Gastrocnemius medialis (tissue), 4 donors: ENCODE data around the gene CEACAM19. TPM values are rescaled to one million over a fixed set of nuclear protein-coding genes. Genes with fewer than 3 reads are reported as not detected.
A peak's percentile ranks its signal among the peaks of the same experiment; 100 is the strongest.

Source experiments
- ATAC-seq, 2 donors: fragments of 150-250 bp; one replicate each; pipeline ENCODE4 v1.9.1; 2016
- DNase-seq, 2 donors: peaks; one replicate each; pipeline ENCODE4 v3.0.0-alpha.2; 2019
- H3K27ac ChIP-seq, 4 donors: fragments of 200-600 bp; sonication (generic); 1 replicate in 1 of 4; 2 replicates in 3 of 4; pipeline ENCODE4 v1.5.1; 2016 to 2018; ENCODE audit warnings: mild to moderate bottlenecking in 2 of 4, moderate library complexity in 1 of 4
- H3K27me3 ChIP-seq, 3 donors: fragments of 200-600 bp; sonication (generic) in 2 of 3; 1 replicate in 1 of 3; 2 replicates in 2 of 3; pipeline versions ENCODE4 v1.5.1 to v1.6.0; 2016 to 2019; ENCODE audit warnings: mild to moderate bottlenecking in 1 of 3, moderate library complexity in 1 of 3
- H3K36me3 ChIP-seq, 2 donors: fragments of 200-600 bp; sonication (generic) in 1 of 2; one replicate each; pipeline ENCODE4 v1.5.1; 2017 to 2018
- H3K4me1 ChIP-seq, 2 donors: fragments of 200-600 bp; sonication (generic) in 1 of 2; one replicate each; pipeline ENCODE4 v1.5.1; 2016 to 2017; ENCODE audit warnings: mild to moderate bottlenecking in 2 of 2
- H3K4me3 ChIP-seq, 4 donors: fragments of 200-600 bp; sonication (generic) in 3 of 4; 1 replicate in 1 of 4; 2 replicates in 3 of 4; pipeline ENCODE4 v1.5.1; 2016 to 2019; ENCODE audit warnings: mild to moderate bottlenecking in 2 of 4
- H3K9me3 ChIP-seq, 3 donors: fragments of 200-600 bp; sonication (generic) in 2 of 3; 1 replicate in 1 of 3; 2 replicates in 2 of 3; pipeline ENCODE4 v1.5.1; 2016 to 2019
- CTCF ChIP-seq, 5 experiments: fragments of 450-650 bp in 3 of 5; fragments of 200-600 bp in 2 of 5; sonication (generic) in 2 of 5; IDR thresholded peaks in 4 of 5; conservative IDR thresholded peaks in 1 of 5; 1 replicate in 4 of 5; 2 replicates in 1 of 5; pipeline ENCODE4 v1.5.1; 2016 to 2019; ENCODE audit warnings: antibody characterized with exemption in 5 of 5, mild to moderate bottlenecking in 3 of 5, moderate library complexity in 3 of 5
- POLR2A ChIP-seq, 2 donors: fragments of 450-650 bp; IDR thresholded peaks; one replicate each; pipeline ENCODE4 v1.6.1; 2017; ENCODE audit warnings: antibody characterized with exemption in 2 of 2, mild to moderate bottlenecking in 2 of 2, moderate library complexity in 2 of 2
- in situ Hi-C, 4 donors: fragments of 200-750 bp; cut with MboI; loops; one replicate each; pipeline versions ENCODE4 v1.15.0 to v1.8.0; 2017; ENCODE audit warnings: low sequenced_read_pairs in 4 of 4
- intact Hi-C: fragments of 100-400 bp; cut with DNase I; formaldehyde crosslinking; loops from one replicate; pipeline ENCODE4 v1.15.1; 2023; ENCODE audit warnings: low total_unique reads
- total RNA-seq, 4 donors: library from RNA; depleted of rRNA; stranded (reverse); fragments of >200 nt; gene quantifications; one replicate each; pipeline versions ENCODE4 v1.1.0 to v1.2.3, GENCODE V29; 2016

The CEACAM19 gene
- total RNA-seq, 4 donors from 2014 or later, result 2.0 to 8.5 (median 3.7) TPM

- TF ChIP-seq POLR2A (IDR thresholded peaks at IDR 0.05), result no peak
- no peak for TF ChIP-seq CTCF (IDR thresholded peaks at IDR 0.05 in 4 of 5, conservative IDR thresholded peaks at IDR 0.05 in 1 of 5)
- DNase-seq, result no peak
Measured at GRCh38 chr19:44635581-44636438, 35.5 kb upstream of the CEACAM19 start.

GRCh38 chr19:44636439-44637389 lies 34.6 kb upstream of the CEACAM19 start:
- H3K27me3 ChIP-seq, result no peaks in the 10 kb centered on the region
- no peaks in the 10 kb centered on the region for H3K36me3 ChIP-seq
- intact Hi-C loops (no loop called here), in situ Hi-C loops (no loop called here)
- H3K4me1 ChIP-seq, result peaks cover 10 to 19% of the 10 kb centered on the region in 2 donors
- no peak for ATAC-seq
- no peak overlapping the region for H3K4me3 ChIP-seq
- TF ChIP-seq POLR2A (IDR thresholded peaks at IDR 0.05) (no peak), CTCF (IDR thresholded peaks at IDR 0.05 in 4 of 5, conservative IDR thresholded peaks at IDR 0.05 in 1 of 5) (no peak)
- no peak overlapping the region for H3K27ac ChIP-seq
- no peak for DNase-seq
- H3K9me3 ChIP-seq, result no peaks in the 10 kb centered on the region

More at GRCh38 chr19:44635581-44636438, 35.5 kb upstream of the CEACAM19 start:
- Histone ChIP-seq H3K36me3 (no peaks in the 10 kb centered on the region), H3K9me3 (no peaks in the 10 kb centered on the region), H3K4me1 (peaks cover 9 to 10% of the 10 kb centered on the region in 2 donors), H3K27ac (no peak overlapping the region), H3K4me3 (no peak overlapping the region), H3K27me3 (no peaks in the 10 kb centered on the region)
- ATAC-seq, result no peak
- in situ Hi-C loops, result no loop called here
- intact Hi-C loops, result no loop called here

DNA sequence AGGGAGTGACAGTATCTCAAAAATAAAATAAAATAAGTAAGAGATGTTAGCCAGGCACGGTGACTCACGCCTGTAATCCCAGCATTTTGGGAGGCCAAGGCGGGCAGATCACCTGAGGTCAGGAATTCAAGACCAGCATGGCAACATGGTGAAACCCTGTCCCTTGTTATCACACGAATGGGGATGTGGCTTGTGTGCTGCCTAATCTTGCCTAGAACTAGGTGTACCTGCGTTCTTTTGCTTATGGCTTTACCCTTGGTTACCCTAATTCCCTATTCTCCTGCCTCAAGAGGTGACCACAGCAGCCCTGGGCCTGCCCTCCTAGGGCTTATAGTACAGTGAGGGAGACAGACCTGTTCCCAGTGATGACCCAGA lies 33.9 kb upstream of the CEACAM19 start:
- no peaks in the 10 kb centered on the region for H3K36me3 ChIP-seq
- in situ Hi-C loops, result no loop called here

GRCh38 chr19:44640518-44640917 lies 30.8 kb upstream of the CEACAM19 start:
- DNase-seq (peak; percentile 29 to 39), ATAC-seq (peak; percentile 48 to 71)
- Histone ChIP-seq H3K9me3 (no peaks in the 10 kb centered on the region), H3K4me3 (no peak overlapping the region), H3K27ac (peak overlapping the region in 1 of 4 donors; percentile 59), H3K36me3 (no peaks in the 10 kb centered on the region), H3K27me3 (no peaks in the 10 kb centered on the region), H3K4me1 (peaks cover 16% of the 10 kb centered on the region in 2 donors)
- TF ChIP-seq CTCF (IDR thresholded peaks at IDR 0.05 in 4 of 5, conservative IDR thresholded peaks at IDR 0.05 in 1 of 5) (no peak), POLR2A (IDR thresholded peaks at IDR 0.05) (no peak)
- intact Hi-C loops, result loop anchor here (5.0 kb wide), 2 partner anchors 53 to 813 kb away; partner anchors contain the start of gene ZNF283
- in situ Hi-C loops, result no loop called here

More for the DNA sequence above, 33.9 kb upstream of the CEACAM19 start:
- H3K4me1 ChIP-seq, result peaks cover 10 to 21% of the 10 kb centered on the region in 2 donors
- DNase-seq, result no peak
- H3K4me3 ChIP-seq, result no peak overlapping the region
- no peaks in the 10 kb centered on the region for H3K9me3 ChIP-seq
- intact Hi-C loops, result no loop called here
- H3K27ac ChIP-seq, result no peak overlapping the region
- H3K27me3 ChIP-seq, result no peaks in the 10 kb centered on the region
- TF ChIP-seq POLR2A (IDR thresholded peaks at IDR 0.05) (no peak), CTCF (IDR thresholded peaks at IDR 0.05 in 4 of 5, conservative IDR thresholded peaks at IDR 0.05 in 1 of 5) (no peak)
- ATAC-seq, result no peak
